Subcutaneous abdominal adipose tissue (tissue), 5 donors: Measurements from ENCODE around the gene MAB21L3.

Experiments
- H3K27ac ChIP-seq: one replicate; pipeline ENCODE4 v1.7.0; 2013; ENCODE audit warnings: low read depth, mild to moderate bottlenecking, inconsistent platforms, low read length, moderate library complexity
- H3K27me3 ChIP-seq, 5 donors: one replicate each; pipeline ENCODE4 v1.7.0; 2013; ENCODE audit warnings: low read length in 5 of 5, inconsistent platforms in 1 of 5; ENCODE audit not compliant: control insufficient read depth in 5 of 5, insufficient read depth in 4 of 5
- H3K36me3 ChIP-seq, 5 donors: one replicate each; pipeline ENCODE4 v1.7.0; 2013; ENCODE audit warnings: low read length in 5 of 5; ENCODE audit not compliant: control insufficient read depth in 5 of 5, insufficient read depth in 5 of 5
- H3K4me1 ChIP-seq, 5 donors: one replicate each; pipeline ENCODE4 v1.7.0; 2013; ENCODE audit warnings: low read length in 5 of 5, mild to moderate bottlenecking in 3 of 5, moderate library complexity in 1 of 5; ENCODE audit not compliant: control insufficient read depth in 5 of 5, insufficient read depth in 5 of 5
- H3K4me3 ChIP-seq, 5 donors: one replicate each; pipeline ENCODE4 v1.7.0; 2013; ENCODE audit warnings: low read length in 5 of 5, low read depth in 1 of 5
- H3K9ac ChIP-seq, 5 donors: one replicate each; pipeline ENCODE4 v1.7.0; 2013; ENCODE audit warnings: low read length in 5 of 5, mild to moderate bottlenecking in 4 of 5, moderate library complexity in 3 of 5
- H3K9me3 ChIP-seq, 5 donors: one replicate each; pipeline ENCODE4 v1.7.0; 2013; ENCODE audit warnings: low read length in 5 of 5; ENCODE audit not compliant: control insufficient read depth in 5 of 5
- donor health status: healthy.
- donor health status: healthy.
- donor health status: healthy.
- donor health status: healthy.
- donor health status: healthy.

Gene MAB21L3

GRCh38 chr1:116147972-116148371 lies 36.8 kb downstream of the MAB21L3 start:
- Histone ChIP-seq H3K36me3 (no peaks in the 10 kb centered on the region), H3K4me3 (no peak overlapping the region), H3K9me3 (peaks cover 0 to 10% (median 6%) of the 10 kb centered on the region in 5 donors), H3K4me1 (peaks cover 0 to 14% (median 4%) of the 10 kb centered on the region in 5 donors), H3K27ac (no peak overlapping the region), H3K9ac (no peak overlapping the region), H3K27me3 (no peaks in the 10 kb centered on the region)

GRCh38 chr1:116148967-116149366 lies 37.8 kb downstream of the MAB21L3 start:
- Histone ChIP-seq H3K36me3 (no peaks in the 10 kb centered on the region), H3K9me3 (peaks cover 0 to 5% (median 3%) of the 10 kb centered on the region in 5 donors), H3K4me1 (peaks cover 0 to 14% (median 4%) of the 10 kb centered on the region in 5 donors), H3K27ac (no peak overlapping the region), H3K9ac (no peak overlapping the region), H3K4me3 (no peak overlapping the region), H3K27me3 (no peaks in the 10 kb centered on the region)

- H3K4me3 ChIP-seq = no peak overlapping the region
- H3K27me3 ChIP-seq = no peaks in the 10 kb centered on the region
- no peaks in the 10 kb centered on the region for H3K36me3 ChIP-seq
- peaks cover 0 to 14% (median 4%) of the 10 kb centered on the region in 5 donors for H3K4me1 ChIP-seq
- H3K9ac ChIP-seq = no peak overlapping the region
- no peak overlapping the region for H3K27ac ChIP-seq
- H3K9me3 ChIP-seq = no peaks in the 10 kb centered on the region
Measured at GRCh38 chr1:116150368-116150767, 39.2 kb downstream of the MAB21L3 start.

GRCh38 chr1:116151739-116152576 lies 40.8 kb downstream of the MAB21L3 start:
- Histone ChIP-seq H3K9ac (peak overlapping the region in 4 of 5 donors; percentile 17 to 66 (median 60)), H3K27me3 (no peaks in the 10 kb centered on the region), H3K4me1 (peaks cover 0 to 14% (median 4%) of the 10 kb centered on the region in 5 donors), H3K36me3 (no peaks in the 10 kb centered on the region), H3K4me3 (peak overlapping the region; percentile 47 to 70 (median 59)), H3K9me3 (no peaks in the 10 kb centered on the region), H3K27ac (no peak overlapping the region)

- Histone ChIP-seq H3K27ac (no peak overlapping the region), H3K36me3 (no peaks in the 10 kb centered on the region), H3K4me1 (peaks cover 0 to 14% (median 4%) of the 10 kb centered on the region in 5 donors), H3K9me3 (no peaks in the 10 kb centered on the region), H3K27me3 (no peaks in the 10 kb centered on the region), H3K4me3 (peak overlapping the region; percentile 47 to 70 (median 59)), H3K9ac (peak overlapping the region in 3 of 5 donors; percentile 57 to 66 (median 64))
Measured at GRCh38 chr1:116152577-116152943, 41.4 kb downstream of the MAB21L3 start.

GRCh38 chr1:116152950-116153691 lies 41.9 kb downstream of the MAB21L3 start:
- no peak overlapping the region for H3K4me3 ChIP-seq
- no peaks in the 10 kb centered on the region for H3K36me3 ChIP-seq
- no peaks in the 10 kb centered on the region for H3K9me3 ChIP-seq
- no peak overlapping the region for H3K9ac ChIP-seq
- peaks cover 0 to 14% (median 4%) of the 10 kb centered on the region in 5 donors for H3K4me1 ChIP-seq
- H3K27ac ChIP-seq = no peak overlapping the region
- no peaks in the 10 kb centered on the region for H3K27me3 ChIP-seq

- H3K9ac ChIP-seq = no peak overlapping the region
- no peaks in the 10 kb centered on the region for H3K36me3 ChIP-seq
- H3K9me3 ChIP-seq = no peaks in the 10 kb centered on the region
- H3K27me3 ChIP-seq = no peaks in the 10 kb centered on the region
- H3K4me1 ChIP-seq = peaks cover 0 to 14% (median 4%) of the 10 kb centered on the region in 5 donors
- H3K4me3 ChIP-seq = no peak overlapping the region
- no peak overlapping the region for H3K27ac ChIP-seq
Measured at GRCh38 chr1:116153692-116154031, 42.5 kb downstream of the MAB21L3 start.

GRCh38 chr1:116154536-116154935 lies 43.3 kb downstream of the MAB21L3 start:
- no peaks in the 10 kb centered on the region for H3K27me3 ChIP-seq
- no peak overlapping the region for H3K9ac ChIP-seq
- no peaks in the 10 kb centered on the region for H3K36me3 ChIP-seq
- H3K4me1 ChIP-seq = peaks cover 0 to 14% (median 12%) of the 10 kb centered on the region in 5 donors
- no peak overlapping the region for H3K27ac ChIP-seq
- no peaks in the 10 kb centered on the region for H3K9me3 ChIP-seq
- no peak overlapping the region for H3K4me3 ChIP-seq

GRCh38 chr1:116157096-116157495 lies 45.9 kb downstream of the MAB21L3 start:
- no peak overlapping the region for H3K9ac ChIP-seq
- H3K27me3 ChIP-seq = no peaks in the 10 kb centered on the region
- no peaks in the 10 kb centered on the region for H3K9me3 ChIP-seq
- no peak overlapping the region for H3K4me3 ChIP-seq
- peaks cover 0 to 14% (median 4%) of the 10 kb centered on the region in 5 donors for H3K4me1 ChIP-seq
- no peak overlapping the region for H3K27ac ChIP-seq
- no peaks in the 10 kb centered on the region for H3K36me3 ChIP-seq

- H3K4me3 ChIP-seq = no peak overlapping the region
- H3K27ac ChIP-seq = no peak overlapping the region
- H3K36me3 ChIP-seq = no peaks in the 10 kb centered on the region
- no peak overlapping the region for H3K9ac ChIP-seq
- peaks cover 0 to 18% (median 2%) of the 10 kb centered on the region in 5 donors for H3K4me1 ChIP-seq
- H3K9me3 ChIP-seq = no peaks in the 10 kb centered on the region
- no peaks in the 10 kb centered on the region for H3K27me3 ChIP-seq
Measured at GRCh38 chr1:116159177-116159576, 48.0 kb downstream of the MAB21L3 start.
